Measurements from ENCODE around the gene ST3GAL6.

Gene ST3GAL6

DNA sequence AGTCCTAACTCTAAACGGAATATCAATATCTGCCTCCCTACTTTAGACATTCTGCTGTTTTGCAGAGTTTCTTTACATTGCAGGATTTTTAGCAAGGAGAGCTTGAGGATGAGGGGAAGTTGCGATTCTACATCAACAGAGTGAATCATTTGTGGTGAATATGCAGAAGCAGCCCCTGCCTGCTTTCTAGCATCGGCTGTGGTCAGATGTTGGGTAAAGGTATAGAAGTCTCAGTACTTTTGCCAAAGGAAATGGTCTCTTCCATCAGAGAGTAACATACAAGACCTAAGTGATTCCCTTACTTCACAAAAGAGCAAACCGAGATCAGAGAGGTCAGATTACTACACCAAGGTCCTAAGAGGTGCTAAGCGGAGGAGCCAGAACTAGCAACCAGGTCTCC, 15.2 kb downstream of the ST3GAL6 start:
- DNase-seq: no peak

- no peak for DNase-seq
Measured at GRCh38 chr3:98778852-98779413, 15.8 kb downstream of the ST3GAL6 start.

DNA sequence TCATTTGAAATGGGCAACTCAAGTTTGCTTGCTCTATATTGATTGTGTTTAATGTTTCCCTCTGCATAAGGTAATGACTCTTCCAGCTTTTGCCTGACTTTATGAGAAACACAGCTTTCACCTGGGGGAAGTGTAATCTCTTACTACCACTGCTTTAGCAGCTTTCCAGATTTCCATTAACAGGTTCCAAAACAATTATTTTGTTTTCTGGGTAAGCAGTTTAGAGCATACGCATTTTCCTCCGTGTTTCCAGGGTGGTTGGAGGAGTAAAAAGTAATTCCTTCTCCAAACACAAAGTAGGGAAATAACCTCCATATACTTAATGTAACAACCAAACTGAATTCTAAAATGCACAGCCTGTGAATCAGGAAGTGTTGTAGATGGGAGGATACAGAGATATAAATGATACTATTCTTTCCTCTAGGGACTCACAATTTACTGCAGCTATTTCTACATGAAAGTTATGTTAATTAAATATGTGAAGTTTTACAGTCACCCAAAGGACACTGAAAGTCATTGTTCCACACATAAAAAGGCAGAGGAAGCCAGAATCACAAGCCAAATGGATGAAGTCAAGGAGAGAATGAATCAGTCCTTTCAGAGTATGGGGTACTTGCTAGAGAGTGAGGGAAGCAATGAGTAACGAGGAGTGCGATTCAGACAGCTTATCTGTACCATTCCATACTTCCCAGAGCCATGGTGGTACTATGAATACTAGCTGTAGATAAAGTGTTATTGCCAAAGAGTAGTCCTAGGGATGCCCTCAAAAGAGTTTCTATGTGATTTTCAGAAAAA, 16.6 kb downstream of the ST3GAL6 start:
- DNase-seq: no peak

GRCh38 chr3:98780343-98780742, 17.2 kb downstream of the ST3GAL6 start:
- no peak for DNase-seq

GRCh38 chr3:98782824-98783500, 19.8 kb downstream of the ST3GAL6 start:
- DNase-seq: no peak

DNA sequence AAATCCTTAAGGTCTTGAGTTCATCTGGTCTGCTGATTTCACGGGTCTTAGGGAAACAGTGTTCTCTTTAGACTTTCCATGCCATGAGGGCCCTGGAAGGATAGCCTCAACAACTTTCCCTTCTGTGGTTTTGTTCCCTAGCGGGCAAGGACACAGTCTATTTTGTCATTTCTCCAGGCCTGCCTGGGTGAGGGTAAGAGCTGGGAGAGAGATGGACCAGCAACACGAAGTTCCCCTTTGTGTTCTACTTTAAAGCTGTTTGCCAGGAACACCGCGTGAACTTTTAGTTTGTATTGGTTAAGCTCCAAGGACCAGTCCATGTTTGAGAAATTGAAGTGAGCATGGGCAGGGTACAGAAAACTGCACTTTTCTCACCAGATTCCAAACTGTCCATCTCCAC, 20.9 kb downstream of the ST3GAL6 start:
- DNase-seq: no peak

DNA sequence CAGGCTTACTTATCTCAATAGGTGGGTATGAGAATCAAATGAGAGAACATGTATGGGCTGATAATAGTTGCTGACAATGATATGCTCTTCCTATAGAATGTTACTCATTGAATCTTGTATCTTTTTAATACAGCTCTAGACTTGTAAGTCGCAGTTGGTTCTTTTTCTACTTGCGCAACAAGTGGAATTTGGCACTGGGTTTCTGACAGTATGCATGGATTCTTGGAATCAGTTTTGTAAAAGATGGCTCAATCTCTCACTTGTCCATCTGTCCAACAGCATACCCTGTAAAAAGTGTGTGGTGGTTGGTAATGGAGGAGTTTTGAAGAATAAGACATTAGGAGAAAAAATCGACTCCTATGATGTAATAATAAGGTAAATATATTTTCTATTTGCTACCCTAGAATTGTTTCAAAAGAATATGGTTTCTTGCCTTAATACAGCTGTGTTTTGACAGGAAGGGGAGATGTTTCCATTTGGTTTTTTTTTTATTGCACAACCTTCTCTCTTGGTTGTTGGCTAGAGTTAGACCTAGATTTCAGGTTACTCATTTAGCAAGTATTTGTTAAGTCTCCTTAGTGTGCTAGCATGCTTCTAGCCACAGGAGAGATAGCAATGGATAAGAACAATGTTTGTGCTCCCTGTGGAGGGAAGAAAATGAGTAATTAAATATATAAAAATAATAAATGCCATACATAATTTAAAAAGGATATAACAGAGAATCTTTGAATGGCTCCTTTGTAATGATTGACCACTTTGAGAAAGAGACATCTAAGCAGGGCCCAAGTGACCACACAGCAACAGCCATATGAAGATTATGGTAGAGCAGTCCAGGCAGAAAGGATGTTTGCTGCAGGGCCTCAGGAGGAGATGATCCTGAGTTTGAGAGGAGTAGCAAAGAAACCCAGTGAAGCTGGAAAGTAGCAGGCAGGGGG, 21.8 kb downstream of the ST3GAL6 start:
- no peak for DNase-seq

- no peak for DNase-seq
Measured at GRCh38 chr3:98786364-98787006, 23.3 kb downstream of the ST3GAL6 start.

- DNase-seq: no peak
Measured at GRCh38 chr3:98787181-98787580, 24.0 kb downstream of the ST3GAL6 start.

GRCh38 chr3:98788651-98789050, 25.5 kb downstream of the ST3GAL6 start:
- DNase-seq: no peak

DNA sequence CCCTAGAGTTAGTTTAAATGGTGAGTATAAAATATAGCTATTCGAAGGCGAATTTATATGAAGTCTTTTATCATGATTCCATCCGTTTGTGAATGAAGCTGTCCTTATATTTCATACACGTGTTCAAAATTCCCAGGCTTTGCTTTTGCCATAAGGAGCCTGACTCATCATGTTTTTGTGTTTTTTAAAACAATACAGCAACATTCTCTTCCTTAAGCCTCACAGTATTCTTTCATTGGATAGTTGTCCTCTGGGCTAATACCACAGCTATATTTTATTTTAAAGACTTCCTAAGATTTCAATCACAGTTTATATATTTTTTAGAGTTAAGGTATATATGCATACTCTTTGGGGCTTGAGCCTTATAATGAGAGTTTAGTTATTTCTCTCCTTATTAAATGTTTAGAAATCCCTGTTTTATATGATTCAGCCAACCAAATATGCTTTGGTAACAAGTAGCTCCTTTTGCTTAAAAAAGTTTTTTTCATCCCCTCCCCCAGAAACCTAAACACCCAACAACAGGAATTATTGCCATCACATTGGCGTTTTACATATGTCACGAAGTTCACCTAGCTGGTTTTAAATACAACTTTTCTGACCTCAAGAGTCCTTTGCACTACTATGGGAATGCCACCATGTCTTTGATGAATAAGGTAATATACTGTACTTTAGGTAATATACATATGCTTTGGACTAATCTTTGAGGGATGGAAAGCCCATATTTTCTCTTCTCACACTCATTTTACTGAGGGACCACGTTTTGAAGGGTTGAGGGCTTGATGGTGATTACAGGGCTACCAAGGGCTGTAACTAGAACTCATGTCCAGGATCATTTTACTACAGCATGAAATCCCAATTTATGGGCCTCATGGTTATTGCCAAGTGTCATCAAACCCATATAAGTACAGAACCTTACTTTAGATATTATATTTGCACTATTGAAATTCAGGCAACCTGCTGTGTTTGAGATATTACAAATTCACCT, 28.5 kb downstream of the ST3GAL6 start:
- DNase-seq: no peak

DNA sequence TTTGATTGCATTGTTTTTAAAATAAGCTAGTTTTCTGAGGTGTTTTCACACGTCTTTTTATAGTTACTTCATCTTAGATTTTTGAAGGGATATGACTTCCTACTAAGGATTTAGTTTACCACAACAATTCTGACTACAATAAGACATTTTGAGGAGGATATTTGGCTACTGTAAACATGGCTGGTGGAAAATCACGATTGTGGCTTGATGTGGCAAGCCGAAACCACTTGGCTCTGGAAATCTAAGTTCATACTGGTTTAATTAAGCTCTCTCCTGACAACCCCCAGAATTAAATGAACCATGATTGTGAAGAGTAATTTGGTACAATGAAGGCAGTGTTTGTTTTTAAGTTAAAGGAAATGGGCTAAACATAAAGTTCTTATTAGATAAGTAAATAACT, 30.8 kb downstream of the ST3GAL6 start:
- no peak for DNase-seq

DNA sequence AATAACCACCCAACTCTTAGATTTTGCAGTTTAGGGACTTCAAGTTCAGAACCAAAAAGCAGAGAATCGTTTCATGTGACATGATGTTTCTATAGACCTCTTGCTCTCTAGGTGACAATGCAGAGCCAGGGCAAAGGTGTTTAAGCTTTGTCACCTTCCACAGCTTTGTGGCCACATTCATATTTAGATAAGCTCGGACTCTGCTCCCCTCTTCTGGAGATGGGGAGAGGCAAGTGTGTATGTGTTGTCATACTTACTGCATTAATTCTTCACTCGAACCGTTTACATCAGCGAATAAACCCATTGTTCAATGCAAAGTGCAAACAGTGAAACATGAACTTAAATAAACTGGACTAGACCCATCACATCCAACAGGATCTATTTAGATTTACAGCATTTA, 33.2 kb downstream of the ST3GAL6 start:
- DNase-seq: no peak

DNA sequence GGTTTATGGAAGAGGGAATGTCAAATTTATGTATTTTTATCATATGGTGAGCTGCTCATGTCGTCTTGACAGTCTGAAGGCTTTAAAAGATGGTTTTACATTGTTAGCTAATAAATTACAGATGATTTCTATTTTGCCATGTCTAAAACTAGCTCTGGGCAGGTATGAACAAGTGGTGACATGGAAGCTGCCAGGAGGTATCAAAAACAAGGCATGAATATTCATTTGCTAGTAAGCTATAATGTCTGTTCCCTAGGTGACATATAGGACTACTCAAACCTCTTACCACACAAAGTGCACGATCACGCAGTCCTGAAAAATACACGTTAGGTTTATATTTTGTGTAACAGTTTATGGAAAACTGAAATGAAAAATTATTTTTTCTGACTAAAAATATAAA, 34.8 kb downstream of the ST3GAL6 start:
- no peak for DNase-seq

DNA sequence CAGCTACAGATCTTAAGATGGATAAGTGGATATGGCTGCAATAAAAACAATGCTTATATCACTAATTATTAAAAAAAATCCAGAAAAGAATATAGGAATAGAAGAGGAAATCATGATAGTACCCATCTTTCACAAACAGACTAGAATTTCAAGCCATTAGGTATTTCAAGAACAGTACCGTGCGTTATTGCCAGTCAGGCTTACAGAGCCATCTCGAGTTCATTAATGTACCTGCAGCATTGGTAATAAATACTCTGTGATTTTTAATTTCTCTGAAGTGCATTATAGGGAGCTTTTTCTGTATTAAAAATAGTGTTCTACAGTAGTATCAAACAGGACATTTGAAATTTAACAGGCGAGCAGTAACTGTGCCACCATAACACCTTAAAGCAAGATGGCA, 35.7 kb downstream of the ST3GAL6 start:
- DNase-seq: no peak

DNA sequence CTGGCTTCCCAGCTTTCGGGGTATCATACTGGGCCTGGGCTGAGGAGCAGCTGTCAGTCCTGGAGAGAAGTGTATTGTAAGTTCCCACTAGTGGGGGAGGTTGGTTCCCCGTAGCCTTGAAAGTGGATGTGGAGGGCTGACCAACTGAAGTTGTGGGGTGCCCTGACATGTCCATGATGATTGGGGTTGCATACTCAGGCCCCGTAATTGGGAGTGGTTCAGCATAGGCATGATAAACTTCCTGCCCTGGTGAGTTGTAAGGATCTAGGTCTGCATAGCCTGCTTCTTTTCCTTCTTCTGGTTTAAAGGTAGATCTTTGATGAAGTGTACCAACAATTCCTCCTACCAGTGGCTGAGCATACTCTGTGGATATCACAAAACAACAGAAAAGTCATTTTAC, 36.3 kb downstream of the ST3GAL6 start:
- no peak for DNase-seq

DNA sequence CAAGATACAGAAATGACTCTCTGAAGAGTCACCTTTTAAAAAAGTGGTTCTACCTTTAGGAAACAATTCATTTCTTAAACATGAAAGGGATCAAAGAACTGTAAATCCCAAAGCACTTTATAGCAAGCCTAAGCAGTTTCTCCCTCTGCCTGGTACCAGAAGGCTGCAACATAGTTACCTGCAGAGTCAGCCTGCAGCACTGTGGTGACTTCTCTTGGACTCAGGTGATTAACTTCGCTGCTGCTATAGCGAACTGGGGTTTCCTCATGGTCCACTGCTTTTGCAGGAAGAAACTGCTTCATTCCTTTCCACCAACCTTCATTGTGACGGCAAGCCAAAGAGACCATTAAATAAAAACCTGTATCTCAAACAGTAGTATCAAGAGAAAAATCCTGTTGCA, 37.3 kb downstream of the ST3GAL6 start:
- DNase-seq: no peak

DNA sequence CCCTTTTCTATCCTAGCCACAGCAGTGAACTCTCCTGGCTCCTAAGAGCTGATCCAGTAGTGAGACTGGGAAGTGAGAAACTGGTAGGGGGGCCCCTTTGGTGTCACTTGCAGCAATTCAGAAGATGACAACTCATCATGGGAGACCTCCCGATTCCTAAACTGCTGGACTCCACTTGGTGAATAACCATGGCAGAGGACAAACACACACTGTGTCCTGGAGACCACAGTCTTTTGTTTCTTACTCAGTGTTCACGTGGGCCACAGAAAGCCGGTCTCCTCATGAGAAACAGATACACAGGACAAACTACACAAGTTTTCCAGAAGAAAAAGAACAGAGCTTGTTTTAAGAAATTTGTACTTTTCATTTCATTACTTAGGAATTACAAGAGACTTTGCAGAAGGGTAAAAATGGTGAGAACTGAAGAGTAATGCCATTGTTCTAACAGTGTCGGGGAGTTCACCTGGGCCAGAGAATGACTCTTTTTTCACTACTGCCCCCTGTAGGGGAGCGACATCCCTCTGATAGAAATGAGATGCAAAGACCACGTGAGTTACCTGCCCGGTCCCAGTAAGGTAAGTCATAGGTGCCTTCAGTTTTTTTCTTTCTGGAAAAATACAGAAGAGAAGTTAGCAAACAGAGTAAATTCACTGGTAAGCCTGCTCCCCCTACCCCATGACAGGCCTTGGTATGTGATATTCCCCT, 38.1 kb downstream of the ST3GAL6 start:
- DNase-seq: no peak

DNA sequence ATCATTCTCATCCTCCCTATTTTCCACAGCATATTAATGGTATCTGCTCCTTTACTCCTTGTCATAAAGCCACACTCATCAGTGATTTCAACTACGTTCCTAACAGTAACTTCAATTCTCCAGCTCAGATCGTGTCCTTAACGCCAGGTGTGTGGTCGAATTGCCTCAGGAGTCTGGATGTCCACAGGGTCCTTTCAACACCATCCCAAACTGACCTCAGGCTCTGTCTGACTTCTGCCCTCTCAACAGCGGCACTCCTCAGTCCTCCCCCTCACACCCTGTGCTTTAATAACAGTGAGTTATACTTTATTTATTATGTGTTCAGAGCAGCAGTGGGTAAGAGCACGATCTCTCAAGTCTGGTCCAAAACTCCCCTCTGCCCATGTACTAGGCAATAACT, 42.4 kb downstream of the ST3GAL6 start:
- no peak for DNase-seq

GRCh38 chr3:98806521-98806920, 43.4 kb downstream of the ST3GAL6 start:
- no peak for DNase-seq

GRCh38 chr3:98807011-98807410, 43.9 kb downstream of the ST3GAL6 start:
- no peak for DNase-seq
